ENCODE measurements around the gene CAMTA1.

The CAMTA1 gene

DNA sequence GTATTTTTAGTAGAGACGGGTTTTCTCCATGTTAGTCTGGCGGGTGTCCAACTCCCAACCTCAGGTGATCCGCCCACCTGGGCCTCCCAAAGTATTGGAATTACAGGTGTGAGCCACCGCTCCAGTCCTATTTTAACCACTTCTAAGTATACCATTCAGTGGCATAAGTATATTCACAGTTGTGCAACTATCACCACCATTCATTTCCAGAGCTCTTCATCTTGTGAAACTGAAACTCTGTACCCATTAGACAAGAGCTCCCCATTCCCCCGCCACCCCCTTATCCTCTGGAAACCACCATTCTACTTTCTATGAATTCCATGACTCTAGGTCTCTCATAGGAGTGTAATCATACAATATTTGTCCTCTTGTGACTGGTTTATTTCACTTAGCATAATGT is 40.2 kb upstream of the CAMTA1 start:
- TF ChIP-seq TRIM28 (IDR thresholded peaks at IDR 0.05; ENCODE audit: borderline replicate concordance, low read length), result no peak
- TF ChIP-seq, protein P1, sequence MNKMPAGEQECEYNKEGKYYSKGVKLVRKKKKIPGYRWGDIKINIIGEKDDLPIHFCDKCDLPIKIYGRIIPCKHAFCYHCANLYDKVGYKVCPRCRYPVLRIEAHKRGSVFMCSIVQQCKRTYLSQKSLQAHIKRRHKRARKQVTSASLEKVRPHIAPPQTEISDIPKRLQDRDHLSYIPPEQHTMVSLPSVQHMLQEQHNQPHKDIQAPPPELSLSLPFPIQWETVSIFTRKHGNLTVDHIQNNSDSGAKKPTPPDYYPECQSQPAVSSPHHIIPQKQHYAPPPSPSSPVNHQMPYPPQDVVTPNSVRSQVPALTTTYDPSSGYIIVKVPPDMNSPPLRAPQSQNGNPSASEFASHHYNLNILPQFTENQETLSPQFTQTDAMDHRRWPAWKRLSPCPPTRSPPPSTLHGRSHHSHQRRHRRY (tag by site-specific recombination; IDR thresholded peaks at IDR 0.05), result no peak
- TF ChIP-seq SP7 (tag by site-specific recombination; IDR thresholded peaks at IDR 0.05), result no peak
- no peak for TF ChIP-seq RBAK (tag by site-specific recombination; IDR thresholded peaks at IDR 0.05)
- no peak for TF ChIP-seq ZBTB1 (tag by site-specific recombination; IDR thresholded peaks at IDR 0.05)
- no peak for TF ChIP-seq ZNF791 (tag by site-specific recombination; IDR thresholded peaks at IDR 0.05)
- no peak for TF ChIP-seq MEIS1 (CRISPR knock-in tag; IDR thresholded peaks at IDR 0.05; ENCODE audit: borderline replicate concordance)
- no peaks in the 10 kb centered on the region for H3K9me3 ChIP-seq (ENCODE audit: control insufficient read depth, insufficient read depth, low read depth, low read length)
- H3K4me3 ChIP-seq (ENCODE audit: low read depth, low read length), result no peak overlapping the region
- H3K4me1 ChIP-seq (ENCODE audit: control insufficient read depth, insufficient read depth, low read length), result no peaks in the 10 kb centered on the region
- no peak overlapping the region for H3K27ac ChIP-seq (ENCODE audit: extremely low read depth, low read depth, low read length)
- CTCF ChIA-PET, result interaction anchor here (0.5 to 2.1 kb wide), 3 partner anchors 25 to 188 kb away, joined by 3 to 8 read pairs (median 3); no protein-coding TSS in a partner anchor
- H3K36me3 ChIP-seq (ENCODE audit: control insufficient read depth in 2 of 2, insufficient read depth in 1 of 2, low read length in 2 of 2), result no peaks in the 10 kb centered on the region
- POLR2A ChIA-PET, result no interaction called here

DNA sequence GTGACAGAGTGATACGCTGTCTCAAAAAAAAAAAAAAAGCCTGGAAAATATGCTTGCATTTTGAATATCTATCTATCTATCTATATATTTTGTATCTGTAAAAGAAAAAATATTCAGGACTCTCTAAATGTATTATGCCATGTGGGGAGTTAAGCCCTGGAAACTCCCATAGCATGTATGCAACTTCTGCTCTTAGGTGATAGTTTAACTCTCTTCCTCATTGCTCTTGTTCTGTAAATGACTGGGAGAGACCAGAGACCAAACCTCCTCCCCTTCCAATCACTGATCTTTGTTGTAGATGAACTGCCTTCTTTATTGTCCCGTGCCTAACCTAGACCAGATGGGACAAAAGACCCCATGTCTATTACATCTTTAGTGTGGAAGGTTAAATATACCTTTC is 37.6 kb upstream of the CAMTA1 start:
- no peaks in the 10 kb centered on the region for H3K4me1 ChIP-seq (ENCODE audit: control insufficient read depth, insufficient read depth, low read length)
- ChIA-PET POLR2A (no interaction called here), CTCF (no interaction called here)
- no peaks in the 10 kb centered on the region for H3K36me3 ChIP-seq (ENCODE audit: control insufficient read depth in 2 of 2, insufficient read depth in 1 of 2, low read length in 2 of 2)
- no peak overlapping the region for H3K4me3 ChIP-seq (ENCODE audit: low read depth, low read length)
- no peak for TF ChIP-seq GLIS1 (tag by site-specific recombination; IDR thresholded peaks at IDR 0.05)
- TF ChIP-seq ZNF776 (tag by site-specific recombination; IDR thresholded peaks at IDR 0.05; ENCODE audit: borderline replicate concordance), result no peak
- no peaks in the 10 kb centered on the region for H3K9me3 ChIP-seq (ENCODE audit: control insufficient read depth, insufficient read depth, low read depth, low read length)
- no peak overlapping the region for H3K27ac ChIP-seq (ENCODE audit: extremely low read depth, low read depth, low read length)

DNA sequence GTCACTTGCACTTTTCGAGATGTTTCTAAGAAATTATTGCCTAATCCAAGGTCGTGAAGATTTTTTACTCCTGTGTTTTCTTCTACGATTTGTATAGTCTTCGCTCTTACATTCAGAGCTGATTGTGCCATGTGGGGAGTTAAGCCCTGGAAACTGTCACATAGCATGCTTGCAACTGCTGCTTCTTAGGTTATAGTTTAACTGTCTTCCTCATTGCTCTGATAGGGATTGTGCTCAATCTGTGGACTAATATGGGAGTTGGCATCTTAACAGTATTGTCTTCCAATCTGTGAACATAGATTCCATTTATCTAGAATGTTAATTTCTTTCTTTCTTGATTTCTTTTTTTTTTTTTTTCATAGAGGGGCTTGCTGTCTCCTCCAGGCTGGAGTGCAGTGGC is 34.8 kb upstream of the CAMTA1 start:
- Histone ChIP-seq H3K9me3 (ENCODE audit: control insufficient read depth, insufficient read depth, low read depth, low read length) (no peaks in the 10 kb centered on the region), H3K4me3 (ENCODE audit: low read depth, low read length) (no peak overlapping the region), H3K4me1 (ENCODE audit: control insufficient read depth, insufficient read depth, low read length) (no peaks in the 10 kb centered on the region), H3K36me3 (ENCODE audit: control insufficient read depth in 2 of 2, insufficient read depth in 1 of 2, low read length in 2 of 2) (no peaks in the 10 kb centered on the region), H3K27ac (ENCODE audit: extremely low read depth, low read depth, low read length) (no peak overlapping the region)
- CTCF ChIA-PET, result interaction anchor here (0.7 to 1.4 kb wide), 2 partner anchors 31 to 319 kb away, joined by 3 read pairs; no protein-coding TSS in a partner anchor
- TF ChIP-seq IKZF3 (tag by site-specific recombination; IDR thresholded peaks at IDR 0.05), result no peak
- TF ChIP-seq, protein P2, sequence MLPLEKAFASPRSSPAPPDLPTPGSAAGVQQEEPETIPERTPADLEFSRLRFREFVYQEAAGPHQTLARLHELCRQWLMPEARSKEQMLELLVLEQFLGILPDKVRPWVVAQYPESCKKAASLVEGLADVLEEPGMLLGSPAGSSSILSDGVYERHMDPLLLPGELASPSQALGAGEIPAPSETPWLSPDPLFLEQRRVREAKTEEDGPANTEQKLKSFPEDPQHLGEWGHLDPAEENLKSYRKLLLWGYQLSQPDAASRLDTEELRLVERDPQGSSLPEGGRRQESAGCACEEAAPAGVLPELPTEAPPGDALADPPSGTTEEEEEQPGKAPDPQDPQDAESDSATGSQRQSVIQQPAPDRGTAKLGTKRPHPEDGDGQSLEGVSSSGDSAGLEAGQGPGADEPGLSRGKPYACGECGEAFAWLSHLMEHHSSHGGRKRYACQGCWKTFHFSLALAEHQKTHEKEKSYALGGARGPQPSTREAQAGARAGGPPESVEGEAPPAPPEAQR (tag by site-specific recombination; IDR thresholded peaks at IDR 0.05), result no peak
- TF ChIP-seq, protein P3, sequence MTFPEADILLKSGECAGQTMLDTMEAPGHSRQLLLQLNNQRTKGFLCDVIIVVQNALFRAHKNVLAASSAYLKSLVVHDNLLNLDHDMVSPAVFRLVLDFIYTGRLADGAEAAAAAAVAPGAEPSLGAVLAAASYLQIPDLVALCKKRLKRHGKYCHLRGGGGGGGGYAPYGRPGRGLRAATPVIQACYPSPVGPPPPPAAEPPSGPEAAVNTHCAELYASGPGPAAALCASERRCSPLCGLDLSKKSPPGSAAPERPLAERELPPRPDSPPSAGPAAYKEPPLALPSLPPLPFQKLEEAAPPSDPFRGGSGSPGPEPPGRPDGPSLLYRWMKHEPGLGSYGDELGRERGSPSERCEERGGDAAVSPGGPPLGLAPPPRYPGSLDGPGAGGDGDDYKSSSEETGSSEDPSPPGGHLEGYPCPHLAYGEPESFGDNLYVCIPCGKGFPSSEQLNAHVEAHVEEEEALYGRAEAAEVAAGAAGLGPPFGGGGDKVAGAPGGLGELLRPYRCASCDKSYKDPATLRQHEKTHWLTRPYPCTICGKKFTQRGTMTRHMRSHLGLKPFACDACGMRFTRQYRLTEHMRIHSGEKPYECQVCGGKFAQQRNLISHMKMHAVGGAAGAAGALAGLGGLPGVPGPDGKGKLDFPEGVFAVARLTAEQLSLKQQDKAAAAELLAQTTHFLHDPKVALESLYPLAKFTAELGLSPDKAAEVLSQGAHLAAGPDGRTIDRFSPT (tag by site-specific recombination; IDR thresholded peaks at IDR 0.05), result no peak
- TF ChIP-seq ZNF169 (tag by site-specific recombination; IDR thresholded peaks at IDR 0.05), result no peak
- no peak for TF ChIP-seq ZFHX2 (tag by site-specific recombination; conservative IDR thresholded peaks at IDR 0.05)
- no peak for TF ChIP-seq ZNF140 (tag by site-specific recombination; IDR thresholded peaks at IDR 0.05)
- no peak for TF ChIP-seq ZNF366 (tag by site-specific recombination; conservative IDR thresholded peaks at IDR 0.05)
- TF ChIP-seq, protein P4, sequence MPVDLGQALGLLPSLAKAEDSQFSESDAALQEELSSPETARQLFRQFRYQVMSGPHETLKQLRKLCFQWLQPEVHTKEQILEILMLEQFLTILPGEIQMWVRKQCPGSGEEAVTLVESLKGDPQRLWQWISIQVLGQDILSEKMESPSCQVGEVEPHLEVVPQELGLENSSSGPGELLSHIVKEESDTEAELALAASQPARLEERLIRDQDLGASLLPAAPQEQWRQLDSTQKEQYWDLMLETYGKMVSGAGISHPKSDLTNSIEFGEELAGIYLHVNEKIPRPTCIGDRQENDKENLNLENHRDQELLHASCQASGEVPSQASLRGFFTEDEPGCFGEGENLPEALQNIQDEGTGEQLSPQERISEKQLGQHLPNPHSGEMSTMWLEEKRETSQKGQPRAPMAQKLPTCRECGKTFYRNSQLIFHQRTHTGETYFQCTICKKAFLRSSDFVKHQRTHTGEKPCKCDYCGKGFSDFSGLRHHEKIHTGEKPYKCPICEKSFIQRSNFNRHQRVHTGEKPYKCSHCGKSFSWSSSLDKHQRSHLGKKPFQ (tag by site-specific recombination; IDR thresholded peaks at IDR 0.05), result no peak
- POLR2A ChIA-PET, result no interaction called here

All from HEK293 (cell line).